Calu3 (cell line): ENCODE data around the gene RAB22A. TPM values are rescaled to one million over a fixed set of nuclear protein-coding genes. Genes with fewer than 3 reads are reported as not detected.

Source experiments
- BruUV-seq: library from RNA; stranded (reverse); fragments of 400-500 nt; replicated peaks from 2 replicates; lab custom pipeline; 2021; lab: Mats Ljungman, UMichigan
- CTCF ChIA-PET: fragments of 300-600 bp; sonication (Branson Sonifier 250); formaldehyde crosslinking; loops from one replicate; lab custom pipeline; 2022; ENCODE audit warnings: antibody characterized with exemption; lab: Charles Lee
- DNase-seq: peaks from one replicate; pipeline ENCODE4 v3.0.0; 2022
- H3K27ac Mint-ChIP-seq: one replicate; pipeline ENCODE4 v1.8.0; 2022; ENCODE audit warnings: mixed read lengths; ENCODE audit not compliant: unreplicated experiment
- H3K27me3 Mint-ChIP-seq: one replicate; pipeline ENCODE4 v1.8.0; 2022; ENCODE audit warnings: mixed read lengths; ENCODE audit not compliant: unreplicated experiment
- H3K36me3 Mint-ChIP-seq: one replicate; pipeline ENCODE4 v1.8.0; 2022; ENCODE audit warnings: mild to moderate bottlenecking, moderate library complexity, mixed read lengths; ENCODE audit not compliant: insufficient read depth, unreplicated experiment
- H3K4me1 Mint-ChIP-seq: one replicate; pipeline ENCODE4 v1.8.0; 2022; ENCODE audit warnings: mild to moderate bottlenecking, low read depth, mixed read lengths; ENCODE audit not compliant: unreplicated experiment
- H3K4me3 Mint-ChIP-seq: one replicate; pipeline ENCODE4 v1.8.0; 2022; ENCODE audit warnings: mild to moderate bottlenecking, low read depth, moderate library complexity, mixed read lengths; ENCODE audit not compliant: unreplicated experiment
- H3K9me3 Mint-ChIP-seq: one replicate; pipeline ENCODE4 v1.8.0; 2022; ENCODE audit warnings: low read depth, mixed read lengths; ENCODE audit not compliant: unreplicated experiment
- intact Hi-C: fragments of 100-400 bp; cut with micrococcal nuclease; formaldehyde crosslinking; loops from one replicate; pipeline ENCODE4 v1.10.0; 2022; ENCODE audit not compliant: unreplicated experiment
- total RNA-seq: library from RNA; stranded (reverse); gene quantifications from 2 replicates; pipeline ENCODE4 v1.2.3, GENCODE V29; 2022
- TF ChIP-seq, protein P1 (sequence below): fragments of 200-600 bp; IDR thresholded peaks from one replicate; pipeline ENCODE4 v1.8.0; 2022; ENCODE audit warnings: antibody characterized with exemption; ENCODE audit not compliant: unreplicated experiment

The RAB22A gene
- total RNA-seq, 1 experiment from 2014 or later, result 29.0 TPM

DNA sequence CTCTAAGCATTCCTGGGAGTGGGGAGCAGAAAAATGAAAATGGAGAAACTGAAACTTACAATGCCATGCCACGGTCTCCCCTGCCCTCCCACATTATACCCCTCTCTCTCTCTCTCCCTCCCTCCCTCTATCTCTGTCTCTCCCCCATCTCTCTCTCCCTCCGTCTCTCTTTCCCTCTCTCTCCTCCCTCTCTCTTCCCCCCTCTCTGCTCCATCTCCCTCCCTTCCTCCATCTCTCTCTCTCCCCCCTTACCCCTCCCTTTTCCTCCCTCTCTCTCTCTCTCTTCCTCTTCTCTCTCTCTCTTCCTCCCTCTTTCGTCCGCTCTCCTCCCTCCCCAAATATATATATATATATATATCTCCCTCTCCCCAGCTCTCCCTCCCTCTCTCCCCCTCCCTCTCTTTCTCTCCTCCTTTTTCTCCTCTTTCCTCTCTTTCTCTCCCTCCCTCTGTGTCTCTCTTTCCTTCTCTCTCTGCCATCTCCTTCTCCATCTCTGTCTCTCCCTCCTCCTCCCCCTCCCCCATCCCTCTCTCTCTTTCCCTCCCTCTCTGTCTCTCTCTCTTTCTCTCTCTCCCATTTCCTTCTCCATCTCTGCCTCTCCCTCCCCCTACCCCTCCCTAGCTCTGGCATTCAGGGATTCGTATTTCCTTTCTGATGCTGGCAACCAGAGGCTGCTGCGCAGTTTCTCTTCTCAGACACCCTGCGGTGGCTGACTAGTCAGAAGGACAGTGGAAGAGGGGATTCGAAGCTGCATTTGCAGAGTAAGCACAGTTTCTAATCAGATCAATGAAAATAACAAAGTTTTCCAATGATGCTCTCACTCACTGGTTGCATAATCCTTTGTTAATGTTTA is 65.6 kb downstream of the RAB22A start:
- no peak overlapping the region for H3K27ac Mint-ChIP-seq
- no peaks in the 10 kb centered on the region for H3K4me1 Mint-ChIP-seq
- H3K27me3 Mint-ChIP-seq, result peaks cover 61% of the 10 kb centered on the region
- H3K4me3 Mint-ChIP-seq, result no peak overlapping the region
- H3K9me3 Mint-ChIP-seq, result no peaks in the 10 kb centered on the region
- intact Hi-C loops, result no loop called here
- no TSS peak for BruUV-seq
- CTCF ChIA-PET, result interaction anchor here (0.6 kb wide), 1 partner anchor 16 kb away, joined by 6 read pairs; no protein-coding TSS in a partner anchor
- H3K36me3 Mint-ChIP-seq, result no peaks in the 10 kb centered on the region
- DNase-seq, result no peak
- TF ChIP-seq, protein P1, sequence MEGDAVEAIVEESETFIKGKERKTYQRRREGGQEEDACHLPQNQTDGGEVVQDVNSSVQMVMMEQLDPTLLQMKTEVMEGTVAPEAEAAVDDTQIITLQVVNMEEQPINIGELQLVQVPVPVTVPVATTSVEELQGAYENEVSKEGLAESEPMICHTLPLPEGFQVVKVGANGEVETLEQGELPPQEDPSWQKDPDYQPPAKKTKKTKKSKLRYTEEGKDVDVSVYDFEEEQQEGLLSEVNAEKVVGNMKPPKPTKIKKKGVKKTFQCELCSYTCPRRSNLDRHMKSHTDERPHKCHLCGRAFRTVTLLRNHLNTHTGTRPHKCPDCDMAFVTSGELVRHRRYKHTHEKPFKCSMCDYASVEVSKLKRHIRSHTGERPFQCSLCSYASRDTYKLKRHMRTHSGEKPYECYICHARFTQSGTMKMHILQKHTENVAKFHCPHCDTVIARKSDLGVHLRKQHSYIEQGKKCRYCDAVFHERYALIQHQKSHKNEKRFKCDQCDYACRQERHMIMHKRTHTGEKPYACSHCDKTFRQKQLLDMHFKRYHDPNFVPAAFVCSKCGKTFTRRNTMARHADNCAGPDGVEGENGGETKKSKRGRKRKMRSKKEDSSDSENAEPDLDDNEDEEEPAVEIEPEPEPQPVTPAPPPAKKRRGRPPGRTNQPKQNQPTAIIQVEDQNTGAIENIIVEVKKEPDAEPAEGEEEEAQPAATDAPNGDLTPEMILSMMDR, result no peak

DNA sequence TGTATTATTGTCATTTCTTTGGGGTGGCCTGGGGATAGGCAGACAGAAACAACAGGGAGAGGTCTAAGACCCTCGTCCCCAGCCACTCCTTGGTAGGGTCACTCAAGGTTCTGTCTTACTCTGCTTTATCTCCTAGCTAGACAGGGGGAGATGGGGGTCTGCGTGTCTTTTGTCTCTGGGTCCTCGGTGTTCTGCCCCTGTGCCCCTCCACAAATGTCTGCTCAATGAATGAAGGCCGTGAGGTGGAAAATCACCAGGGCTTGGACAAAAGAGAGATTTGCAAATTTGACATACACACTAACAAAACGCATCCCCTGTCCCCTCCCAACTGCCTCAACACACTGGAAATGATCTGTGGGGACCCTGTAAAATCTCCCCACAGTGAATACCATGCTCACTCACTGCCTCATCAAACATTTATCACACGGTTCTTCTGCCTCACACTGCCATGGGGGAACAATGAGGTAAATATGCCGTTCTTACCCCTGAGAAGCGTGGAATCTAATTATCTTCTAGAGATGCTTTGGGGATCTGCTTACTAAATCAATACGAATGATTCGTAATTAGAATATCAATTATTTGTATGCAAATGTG is 66.3 kb downstream of the RAB22A start:
- Mint-ChIP-seq H3K27me3 (peaks cover 68% of the 10 kb centered on the region), H3K4me3 (no peak overlapping the region), H3K4me1 (no peaks in the 10 kb centered on the region), H3K9me3 (peaks cover 2% of the 10 kb centered on the region), H3K36me3 (no peaks in the 10 kb centered on the region), H3K27ac (no peak overlapping the region)
- TF ChIP-seq, protein P1, result no peak
- intact Hi-C loops, result no loop called here
- no TSS peak for BruUV-seq
- CTCF ChIA-PET, result interaction anchor here (0.6 kb wide), 1 partner anchor 109 kb away, joined by 3 read pairs; no protein-coding TSS in a partner anchor
- no peak for DNase-seq

DNA sequence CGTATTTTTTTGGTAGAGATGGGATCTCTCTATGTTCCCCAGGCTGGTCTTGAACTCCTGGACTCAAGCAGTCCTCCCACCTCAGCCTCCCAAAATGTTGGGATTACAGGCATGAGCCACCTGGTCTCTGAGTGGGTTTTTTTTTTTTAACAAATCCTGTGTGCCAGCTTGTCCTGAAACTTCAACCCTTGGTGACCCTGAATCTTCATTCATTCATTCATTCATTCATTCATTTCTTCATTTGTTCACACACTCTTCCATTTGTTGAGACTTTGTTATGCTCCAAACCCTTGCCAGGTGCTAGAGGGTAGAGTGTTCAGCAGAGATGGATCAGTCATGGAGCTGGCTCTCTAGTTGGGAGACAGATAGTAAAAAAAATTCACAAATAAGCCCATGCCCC is 67.5 kb downstream of the RAB22A start:
- BruUV-seq, result no TSS peak
- CTCF ChIA-PET, result interaction anchor here (0.6 to 1.5 kb wide), 4 partner anchors 12 to 129 kb away, joined by 3 to 7 read pairs (median 4); partner anchors contain the start of gene VAPB
- intact Hi-C loops, result no loop called here
- no peaks in the 10 kb centered on the region for H3K36me3 Mint-ChIP-seq
- peaks cover 80% of the 10 kb centered on the region for H3K27me3 Mint-ChIP-seq
- H3K4me1 Mint-ChIP-seq, result no peaks in the 10 kb centered on the region
- TF ChIP-seq, protein P1, result no peak
- H3K9me3 Mint-ChIP-seq, result peaks cover 9% of the 10 kb centered on the region
- no peak for DNase-seq
- H3K4me3 Mint-ChIP-seq, result no peak overlapping the region
- no peak overlapping the region for H3K27ac Mint-ChIP-seq

DNA sequence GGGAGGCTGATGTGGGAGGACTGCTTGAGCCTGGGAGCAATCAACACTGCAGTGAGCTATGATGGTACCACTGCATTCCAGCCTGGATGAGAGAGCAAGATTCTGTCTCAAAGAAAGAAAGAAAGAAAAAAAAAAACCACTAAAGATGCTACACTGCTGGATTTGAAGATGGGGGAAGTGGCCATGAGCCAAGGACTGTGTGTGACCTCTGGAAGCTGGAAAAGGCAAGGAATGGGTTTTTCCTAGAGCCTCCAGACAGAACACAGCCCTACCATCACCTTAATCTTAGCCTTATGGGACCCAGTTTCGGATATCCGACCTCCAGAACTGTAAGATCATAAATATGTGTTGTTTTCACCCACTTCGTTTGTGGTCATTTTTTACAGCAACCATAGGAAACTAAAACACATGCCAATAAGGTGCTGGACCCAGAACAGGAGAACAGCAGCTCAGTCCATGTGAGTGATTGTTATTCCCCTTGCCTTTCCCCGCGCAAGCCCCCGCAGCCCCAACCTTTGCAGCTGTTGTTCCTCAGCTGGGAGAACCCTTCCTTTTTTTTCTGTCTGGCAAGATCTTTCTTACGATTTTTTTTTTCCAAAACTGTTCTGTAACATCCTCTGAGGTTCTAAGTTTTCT is 68.4 kb downstream of the RAB22A start:
- Mint-ChIP-seq H3K27me3 (peaks cover 88% of the 10 kb centered on the region), H3K36me3 (no peaks in the 10 kb centered on the region), H3K4me1 (no peaks in the 10 kb centered on the region), H3K4me3 (no peak overlapping the region), H3K27ac (no peak overlapping the region), H3K9me3 (peaks cover 9% of the 10 kb centered on the region)
- intact Hi-C loops, result no loop called here
- no TSS peak for BruUV-seq
- DNase-seq, result no peak
- TF ChIP-seq, protein P1, result no peak
- CTCF ChIA-PET, result interaction anchor here (1.1 to 1.5 kb wide), 2 partner anchors 11 to 16 kb away, joined by 3 to 7 read pairs; partner anchors contain the start of gene VAPB
